SIG-M5 treated with dmso at 0.1 percent for 504 hours (cell line): ENCODE data around the gene NUTM2G.
"Not testable (repeated sequence)": the region's sequence is repeated elsewhere in the genome, so short reads cannot be mapped to it uniquely, and the experiment has no call there.

Experiments
- DNase-seq: peaks from one replicate; lab custom pipeline; 2025; ENCODE audit not compliant: unreplicated experiment; lab: John Stamatoyannopoulos, UW

NUTM2G gene

DNA sequence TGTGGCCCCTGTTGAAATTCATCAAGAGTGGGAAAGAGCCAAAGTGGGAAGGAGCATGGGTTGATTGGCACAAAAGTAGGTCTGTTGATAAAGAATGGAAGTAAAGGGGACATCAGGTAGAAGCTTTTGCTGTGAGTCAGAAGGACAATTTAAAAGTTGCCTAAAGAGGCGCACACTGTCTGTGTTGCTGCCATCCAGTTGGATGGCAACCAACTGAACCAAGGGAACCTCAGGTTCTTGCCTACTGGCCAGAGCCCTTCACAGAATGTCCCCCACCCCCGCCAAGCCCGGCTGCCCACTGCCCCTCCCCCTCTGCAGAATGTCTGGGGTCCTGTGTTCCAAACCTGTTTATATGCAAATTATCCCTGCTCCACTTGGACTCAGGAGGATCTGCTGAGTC, at the start of gene NUTM2G:
Gene NUTM2G (plus strand): TSS at position 301 of the 400 bp plus-strand sequence. CDS start 182 bp downstream, outside the sequence.
- DNase-seq = not testable (repeated sequence)

GRCh38 chr9:96883922-96884321, 44.7 kb upstream of the NUTM2G start:
- no peak for DNase-seq

- DNase-seq = no peak
Observed at GRCh38 chr9:96884443-96884842, 44.2 kb upstream of the NUTM2G start.

- no peak for DNase-seq
Observed at GRCh38 chr9:96885424-96885823, 43.2 kb upstream of the NUTM2G start.

GRCh38 chr9:96888591-96888990, 40.1 kb upstream of the NUTM2G start:
- no peak for DNase-seq

DNA sequence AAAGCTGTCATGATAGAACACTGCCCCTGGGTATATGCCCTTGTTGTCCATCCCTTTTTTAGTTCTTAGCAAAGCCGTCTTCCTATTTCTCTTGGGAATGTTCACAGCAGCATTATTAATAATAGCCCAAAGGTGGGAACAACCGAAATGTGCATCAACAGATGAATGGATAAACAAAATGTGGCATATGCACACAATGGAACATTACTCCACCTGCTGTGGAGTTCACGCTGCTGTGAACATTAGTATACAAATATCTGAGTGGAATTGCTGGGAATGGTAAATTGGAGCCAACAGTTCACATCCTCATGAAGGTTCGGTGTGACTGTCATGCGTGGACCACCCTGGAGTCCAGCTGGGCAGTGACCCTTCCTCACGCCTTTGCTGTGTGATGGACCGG, 36.5 kb upstream of the NUTM2G start:
- DNase-seq = no peak

DNA sequence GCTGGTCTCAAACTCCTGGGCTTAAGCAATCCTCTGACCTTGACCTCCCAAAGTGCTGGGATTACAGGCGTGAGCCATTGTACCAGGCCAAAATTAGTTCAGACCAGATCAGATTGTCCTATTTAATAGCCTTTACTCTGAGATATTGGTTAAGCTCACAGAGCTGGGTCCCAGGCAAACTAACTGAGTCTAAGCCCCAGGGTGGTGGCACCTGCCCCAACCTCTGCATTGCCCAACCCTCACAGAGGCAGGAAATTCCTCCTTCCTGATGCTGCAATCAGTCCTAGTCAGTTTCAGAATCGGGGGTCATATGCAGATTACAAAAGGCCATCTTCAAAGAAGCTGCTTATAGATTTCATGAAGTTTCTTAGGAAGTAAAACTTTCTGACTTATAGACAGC, 28.6 kb upstream of the NUTM2G start:
- DNase-seq = not testable (repeated sequence)

- not testable (repeated sequence) for DNase-seq
Observed at GRCh38 chr9:96904947-96905722, 23.5 kb upstream of the NUTM2G start.

- not testable (repeated sequence) for DNase-seq
Observed at GRCh38 chr9:96908479-96908878, 20.2 kb upstream of the NUTM2G start.

GRCh38 chr9:96915539-96915938, 13.1 kb upstream of the NUTM2G start:
- DNase-seq = not testable (repeated sequence)

DNA sequence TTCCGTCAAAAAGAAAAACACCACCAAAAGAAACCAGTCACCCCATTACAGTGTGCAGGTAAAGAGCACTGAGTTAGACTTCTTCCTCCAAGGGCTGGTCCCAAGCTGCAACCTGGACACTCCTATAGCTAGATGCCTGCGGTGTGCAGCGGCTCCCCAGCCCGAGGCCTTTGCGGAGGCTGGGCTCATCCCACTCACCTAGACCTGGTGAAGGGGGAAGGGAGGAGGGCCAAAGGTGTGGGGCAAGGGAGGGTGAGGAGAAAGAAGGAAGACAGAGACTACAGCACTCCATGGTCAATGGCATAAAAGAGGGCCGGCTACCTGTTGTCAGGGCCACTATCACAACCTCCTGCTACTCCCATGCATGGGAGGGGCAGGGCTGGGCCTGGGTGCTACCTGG, 12.1 kb upstream of the NUTM2G start:
- not testable (repeated sequence) for DNase-seq

GRCh38 chr9:96918550-96918949, 10.1 kb upstream of the NUTM2G start:
- not testable (repeated sequence) for DNase-seq

DNA sequence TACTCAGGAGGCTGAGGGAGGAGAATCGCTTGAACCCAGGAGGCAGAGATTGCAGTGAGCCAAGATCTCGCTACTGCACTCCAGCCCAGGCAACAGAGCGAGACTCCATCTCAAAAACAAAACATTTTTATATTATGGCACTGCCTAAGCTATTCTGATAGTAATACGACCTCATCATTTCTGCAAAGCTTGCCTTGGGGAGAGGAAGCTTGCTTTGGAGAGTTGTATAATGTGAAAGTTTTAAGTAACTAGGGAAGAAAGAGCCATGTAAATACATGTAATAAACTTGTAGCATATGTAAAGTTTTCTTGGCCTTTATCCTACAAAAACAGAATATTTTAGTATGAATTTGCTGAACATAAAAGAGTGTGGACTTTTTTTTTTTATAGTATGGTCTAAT, 7.8 kb upstream of the NUTM2G start:
- DNase-seq = not testable (repeated sequence)

GRCh38 chr9:96925587-96925986, 3.1 kb upstream of the NUTM2G start:
- DNase-seq = not testable (repeated sequence)

DNA sequence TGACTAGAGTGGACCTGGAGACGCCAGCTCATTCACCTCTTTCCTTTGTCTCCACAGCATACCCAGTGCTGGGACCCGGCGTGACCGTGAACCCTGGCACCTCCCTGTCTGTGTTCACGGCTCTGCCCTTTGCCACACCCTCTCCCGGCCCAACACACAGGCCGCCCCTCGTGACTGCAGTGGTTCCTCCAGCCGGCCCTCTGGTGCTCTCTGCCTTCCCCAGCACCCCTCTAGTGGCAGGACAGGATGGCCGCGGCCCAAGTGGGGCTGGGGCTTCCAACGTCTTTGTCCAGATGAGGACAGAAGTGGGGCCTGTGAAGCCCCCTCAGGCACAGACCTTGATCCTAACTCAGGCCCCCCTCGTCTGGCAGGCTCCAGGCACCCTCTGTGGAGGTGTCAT, 3.0 kb downstream of the NUTM2G start:
- DNase-seq = not testable (repeated sequence)

DNA sequence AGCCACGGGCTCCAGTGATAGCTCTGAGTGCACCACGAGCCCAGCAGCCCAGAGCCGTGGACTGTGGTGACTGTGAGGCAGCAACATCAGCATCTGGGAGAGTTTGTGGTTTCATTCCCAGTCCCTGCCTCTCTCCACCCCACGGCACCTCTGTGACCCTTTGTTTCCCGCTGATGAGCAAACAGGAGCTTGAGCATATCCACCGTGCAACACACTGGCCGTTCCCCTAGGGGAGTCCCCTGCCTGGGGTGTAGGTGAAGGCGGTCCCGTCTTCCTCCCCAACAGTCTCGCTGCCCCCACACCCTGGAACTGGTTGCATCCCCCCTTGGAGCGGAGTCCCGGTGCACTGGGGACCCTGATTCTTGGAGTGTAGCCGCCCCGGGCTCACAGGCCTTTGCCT, 5.5 kb downstream of the NUTM2G start:
- not testable (repeated sequence) for DNase-seq

DNA sequence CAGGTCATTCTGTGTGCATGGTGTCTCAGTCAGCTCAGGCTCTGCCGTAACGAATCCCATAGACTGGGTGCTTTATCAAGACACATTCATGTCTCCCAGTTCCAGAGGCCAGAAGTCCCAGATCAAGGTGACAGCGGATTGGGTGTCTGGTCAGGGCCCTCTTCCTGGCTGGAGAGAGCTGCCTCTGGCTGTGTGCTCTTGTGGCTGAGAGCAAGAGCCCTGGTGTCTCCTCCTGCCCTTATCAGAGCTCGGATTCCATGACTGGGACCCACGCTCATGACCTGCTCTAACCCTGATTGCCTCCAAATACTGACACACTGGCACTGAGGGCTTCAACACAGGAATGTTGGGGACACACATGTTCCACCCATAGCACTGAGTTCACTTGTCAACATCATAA, 6.1 kb downstream of the NUTM2G start:
- DNase-seq = not testable (repeated sequence)

DNA sequence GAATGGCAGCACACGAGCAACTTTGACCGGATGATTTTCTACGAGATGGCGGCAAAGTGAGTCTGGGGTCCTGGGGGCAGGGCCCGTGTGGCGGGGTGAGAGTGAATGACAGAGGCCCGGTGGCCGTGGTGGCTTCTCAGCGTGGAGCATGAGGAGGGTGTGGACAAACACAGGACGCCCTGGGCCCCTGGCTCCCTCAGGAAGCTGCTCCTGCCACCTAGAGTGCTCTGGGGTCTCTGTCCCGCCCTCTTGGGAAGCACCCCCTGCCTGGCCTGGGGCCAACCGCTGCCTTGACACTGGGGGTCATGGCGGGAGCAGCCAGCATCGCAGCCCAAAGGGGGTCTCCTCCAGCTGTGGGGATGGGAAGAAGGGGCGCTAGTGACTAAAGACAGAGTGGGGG, 6.8 kb downstream of the NUTM2G start:
- DNase-seq = not testable (repeated sequence)

- not testable (repeated sequence) for DNase-seq
Observed at GRCh38 chr9:96937442-96937841, 8.8 kb downstream of the NUTM2G start.

- not testable (repeated sequence) for DNase-seq
Observed at GRCh38 chr9:96938957-96939665, 10.5 kb downstream of the NUTM2G start.

GRCh38 chr9:96940982-96941381, 12.3 kb downstream of the NUTM2G start:
- not testable (repeated sequence) for DNase-seq

DNA sequence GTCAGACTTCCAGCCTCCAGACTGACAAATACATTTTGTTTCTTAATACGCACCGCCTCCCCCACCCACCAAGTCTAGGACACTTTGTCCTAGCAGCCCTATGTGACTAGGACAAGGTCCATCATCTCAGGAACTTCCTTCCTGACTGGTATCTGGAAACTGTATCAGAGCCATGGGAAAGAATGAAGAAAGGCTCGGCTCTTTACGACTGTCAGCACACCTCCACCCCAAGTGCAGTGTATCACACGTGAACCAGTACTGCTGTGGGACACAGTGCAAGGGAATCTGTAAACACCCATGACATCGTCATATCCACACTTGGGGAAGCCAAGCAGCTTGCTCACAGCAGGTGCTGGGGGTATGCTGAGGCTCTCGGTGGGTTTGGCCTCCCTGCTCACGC, 13.0 kb downstream of the NUTM2G start:
- not testable (repeated sequence) for DNase-seq
